Measurements from ENCODE around the gene CLEC2L. TPM values are rescaled to one million over a fixed set of nuclear protein-coding genes. Genes with fewer than 3 reads are reported as not detected.

CLEC2L gene
- total and polyA plus RNA-seq, 2 experiments from 2014 or later: 0.26 to 0.27 TPM

- TF ChIP-seq CTCF (IDR thresholded peaks at IDR 0.05; ENCODE audit: low read depth, low read length): no peak
- DNase-seq (ENCODE audit: low read depth in 1 of 2, low spot score in 1 of 2): no peak
- Histone ChIP-seq H3K9me3 (ENCODE audit: low read depth) (no peaks in the 10 kb centered on the region), H3K36me3 (no peaks in the 10 kb centered on the region), H3K4me1 (ENCODE audit: low read depth) (no peaks in the 10 kb centered on the region), H3K27me3 (no peaks in the 10 kb centered on the region), H3K4me3 (no peak overlapping the region), H3K27ac (no peak overlapping the region)
These were observed 15.6 kb downstream of the CLEC2L start for GRCh38 chr7:139538881-139539635.

- DNase-seq (ENCODE audit: low read depth in 1 of 2, low spot score in 1 of 2): no peak
- no peaks in the 10 kb centered on the region for H3K36me3 ChIP-seq
- H3K4me1 ChIP-seq (ENCODE audit: low read depth): no peaks in the 10 kb centered on the region
- no peak overlapping the region for H3K27ac ChIP-seq
- TF ChIP-seq CTCF (IDR thresholded peaks at IDR 0.05; ENCODE audit: low read depth, low read length): no peak
- H3K9me3 ChIP-seq (ENCODE audit: low read depth): no peaks in the 10 kb centered on the region
- H3K27me3 ChIP-seq: no peaks in the 10 kb centered on the region
- no peak overlapping the region for H3K4me3 ChIP-seq
These were observed 16.7 kb downstream of the CLEC2L start for GRCh38 chr7:139540203-139540602.

DNA sequence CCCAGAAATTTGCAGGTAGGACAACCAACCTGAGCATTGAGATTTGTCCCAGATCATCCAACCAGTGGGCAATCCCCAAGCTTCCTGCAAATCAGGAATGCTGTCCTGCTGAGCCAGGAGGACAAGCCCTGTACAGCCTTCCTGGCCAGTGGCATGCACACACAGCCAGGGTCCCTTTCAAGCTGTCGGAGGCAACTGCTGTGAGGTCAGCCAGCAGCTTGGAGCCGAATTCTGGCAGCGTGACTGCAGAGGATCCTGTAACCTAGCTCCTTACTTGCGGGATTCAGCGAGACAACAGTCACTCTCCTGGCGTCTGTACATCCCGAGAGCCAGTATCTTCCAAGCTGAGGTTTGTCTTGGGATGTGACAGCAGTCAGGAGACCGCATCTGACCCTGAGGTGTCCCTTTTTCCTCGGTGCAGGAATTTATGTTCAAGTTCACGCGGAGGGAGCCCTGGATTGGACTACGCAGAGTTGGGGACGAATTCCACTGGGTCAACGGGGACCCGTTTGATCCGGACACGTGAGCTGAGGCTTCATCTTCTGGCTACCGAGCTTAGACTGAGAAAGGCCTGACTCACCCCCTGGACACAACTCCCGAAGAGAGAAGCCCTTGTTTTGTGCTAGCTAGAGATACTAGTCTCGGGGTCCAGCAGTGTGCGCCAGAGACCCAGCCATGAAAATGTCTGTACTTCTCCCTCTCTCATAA, 18.3 kb downstream of the CLEC2L start:
- Histone ChIP-seq H3K4me1 (ENCODE audit: low read depth) (no peaks in the 10 kb centered on the region), H3K36me3 (no peaks in the 10 kb centered on the region), H3K9me3 (ENCODE audit: low read depth) (no peaks in the 10 kb centered on the region), H3K27ac (no peak overlapping the region), H3K4me3 (no peak overlapping the region), H3K27me3 (no peaks in the 10 kb centered on the region)
- no peak for TF ChIP-seq CTCF (IDR thresholded peaks at IDR 0.05; ENCODE audit: low read depth, low read length)
- DNase-seq (ENCODE audit: low read depth in 1 of 2, low spot score in 1 of 2): peak in 1 of 2 donors; percentile 24

GRCh38 chr7:139542308-139543151, 19.0 kb downstream of the CLEC2L start:
- Histone ChIP-seq H3K4me1 (ENCODE audit: low read depth) (no peaks in the 10 kb centered on the region), H3K36me3 (no peaks in the 10 kb centered on the region), H3K27ac (no peak overlapping the region), H3K9me3 (ENCODE audit: low read depth) (no peaks in the 10 kb centered on the region), H3K4me3 (no peak overlapping the region), H3K27me3 (no peaks in the 10 kb centered on the region)
- DNase-seq (ENCODE audit: low read depth in 1 of 2, low spot score in 1 of 2): no peak
- no peak for TF ChIP-seq CTCF (IDR thresholded peaks at IDR 0.05; ENCODE audit: low read depth, low read length)

DNA sequence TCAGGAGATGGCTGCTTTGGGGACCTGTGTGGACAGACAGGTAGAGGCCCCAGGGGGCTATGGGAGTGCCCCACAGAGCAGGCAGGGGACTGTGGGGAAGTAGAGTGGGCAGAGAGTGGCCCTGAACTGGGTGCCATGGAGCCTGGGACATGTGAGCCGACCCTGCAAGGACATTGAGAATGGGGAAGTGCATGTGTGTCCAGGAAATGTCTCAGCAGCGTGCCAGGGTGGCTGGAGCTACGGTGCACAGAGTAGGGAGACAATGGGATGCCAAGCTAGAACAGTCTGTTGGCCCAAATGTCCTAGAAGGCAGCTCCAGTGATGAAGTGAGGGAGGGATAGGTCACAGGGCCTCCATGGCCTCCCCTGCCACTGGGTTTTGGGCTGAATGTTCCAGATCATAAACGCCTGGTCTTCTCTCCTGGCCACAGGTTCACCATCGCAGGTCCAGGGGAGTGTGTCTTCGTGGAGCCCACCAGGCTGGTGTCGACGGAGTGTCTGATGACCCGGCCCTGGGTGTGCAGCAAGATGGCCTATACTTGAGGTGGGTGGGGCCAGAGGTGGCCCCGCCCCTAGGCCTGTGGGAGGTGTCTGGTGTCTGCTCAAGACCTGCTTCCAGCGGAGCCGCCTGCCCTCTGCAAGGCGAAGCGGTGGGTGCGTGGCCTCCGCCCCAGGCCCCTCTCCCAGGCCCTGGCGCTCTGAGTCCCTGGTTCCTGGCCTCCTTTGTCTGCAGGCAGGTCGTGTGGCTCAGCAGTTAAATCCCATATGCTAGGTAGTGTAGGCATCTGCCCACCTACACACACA, 20.5 kb downstream of the CLEC2L start:
- H3K4me3 ChIP-seq: no peak overlapping the region
- no peak for DNase-seq (ENCODE audit: low read depth in 1 of 2, low spot score in 1 of 2)
- no peak for TF ChIP-seq CTCF (IDR thresholded peaks at IDR 0.05; ENCODE audit: low read depth, low read length)
- H3K27me3 ChIP-seq: no peaks in the 10 kb centered on the region
- H3K9me3 ChIP-seq (ENCODE audit: low read depth): no peaks in the 10 kb centered on the region
- no peak overlapping the region for H3K27ac ChIP-seq
- no peaks in the 10 kb centered on the region for H3K36me3 ChIP-seq
- no peaks in the 10 kb centered on the region for H3K4me1 ChIP-seq (ENCODE audit: low read depth)
